GM21786 (cell line): ENCODE results near the gene SPON1.
"Not testable (repeated sequence)": the region's sequence is repeated elsewhere in the genome, so short reads cannot be mapped to it uniquely, and the experiment has no call there.

Experiments used
- ATAC-seq: cut with Tn5 transposase; IDR thresholded peaks from one replicate; pipeline ENCODE4 v1.9.1; 2021; ENCODE audit not compliant: unreplicated experiment

Gene SPON1

DNA sequence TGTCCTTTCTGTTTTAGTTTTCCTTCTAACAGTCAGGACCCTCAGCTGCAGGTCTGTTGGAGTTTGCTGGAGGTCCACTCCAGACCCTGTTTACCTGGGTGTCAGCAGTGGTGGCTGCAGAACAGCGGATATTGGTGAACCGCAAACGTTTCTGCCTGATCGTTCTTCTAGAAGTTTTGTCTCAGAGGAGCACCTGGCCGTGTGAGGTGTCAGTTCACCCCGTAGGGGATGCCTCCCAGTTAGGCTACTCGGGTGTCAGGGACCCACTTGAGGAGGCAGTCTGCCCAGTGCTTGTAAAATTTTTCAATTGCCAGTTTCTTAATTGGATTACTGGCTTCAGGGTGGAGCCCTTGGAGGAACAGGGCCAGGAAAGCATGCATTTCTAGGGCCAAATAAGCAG, 211.2 kb downstream of the SPON1 start:
- not testable (repeated sequence) for ATAC-seq

GRCh38 chr11:14179116-14179820, 216.7 kb downstream of the SPON1 start:
- no peak for ATAC-seq

GRCh38 chr11:14181121-14181520, 218.6 kb downstream of the SPON1 start:
- ATAC-seq = no peak

- no peak for ATAC-seq
These were observed 220.4 kb downstream of the SPON1 start for GRCh38 chr11:14182833-14183364.

GRCh38 chr11:14184028-14184940, 221.8 kb downstream of the SPON1 start:
- ATAC-seq = no peak

DNA sequence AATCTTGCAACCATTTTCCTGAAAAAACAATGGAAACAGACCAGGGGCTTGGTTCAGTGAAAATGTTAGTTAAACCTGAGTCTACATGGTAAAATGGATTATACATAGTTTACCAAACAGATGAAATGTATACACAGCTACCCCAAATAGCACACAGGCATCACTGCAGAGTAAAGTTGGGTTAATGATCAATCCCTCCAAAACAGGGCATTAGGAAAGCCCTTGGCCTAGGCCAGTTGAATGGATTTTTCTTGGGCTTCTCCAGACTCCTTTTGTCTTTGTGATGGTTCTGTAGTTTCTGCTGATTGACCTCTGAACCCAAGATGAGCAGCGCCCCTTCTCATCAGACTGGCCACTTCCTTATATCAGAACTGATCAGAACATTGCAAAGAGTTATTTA, 222.9 kb downstream of the SPON1 start:
- no peak for ATAC-seq

DNA sequence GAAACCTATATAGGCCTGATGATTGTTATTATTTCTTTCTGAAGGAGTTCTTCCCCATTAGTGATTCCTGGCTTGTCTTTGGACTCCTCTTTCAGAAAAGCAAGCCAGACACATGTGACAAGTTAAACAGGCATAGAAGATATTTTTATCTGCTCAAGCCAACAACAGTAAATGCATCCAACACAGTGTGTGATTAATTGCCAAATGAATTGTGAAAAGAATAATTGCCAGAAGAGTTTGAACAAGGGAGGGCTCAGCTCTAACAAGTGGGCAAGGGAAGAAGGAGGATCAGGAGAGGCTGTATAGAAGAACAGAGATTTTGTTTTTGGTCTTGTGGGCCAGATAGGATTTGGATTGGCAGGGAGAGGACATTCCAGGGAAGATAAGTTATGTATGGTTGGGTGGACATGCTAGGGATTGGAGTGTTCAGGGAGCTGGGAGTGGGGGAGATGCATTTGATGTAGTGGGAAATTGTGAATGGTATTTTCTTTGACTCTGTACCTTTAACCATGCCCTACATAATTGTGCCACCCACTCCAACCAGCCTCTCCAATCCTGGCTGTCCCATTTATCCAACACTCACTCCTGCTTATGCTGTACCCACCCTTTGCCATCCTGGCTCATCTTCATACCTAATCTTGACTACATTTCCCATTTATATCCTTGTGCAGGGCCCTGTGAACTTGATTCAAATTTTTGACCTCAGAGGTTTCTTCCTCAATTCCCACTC, 223.7 kb downstream of the SPON1 start:
- ATAC-seq = no peak

DNA sequence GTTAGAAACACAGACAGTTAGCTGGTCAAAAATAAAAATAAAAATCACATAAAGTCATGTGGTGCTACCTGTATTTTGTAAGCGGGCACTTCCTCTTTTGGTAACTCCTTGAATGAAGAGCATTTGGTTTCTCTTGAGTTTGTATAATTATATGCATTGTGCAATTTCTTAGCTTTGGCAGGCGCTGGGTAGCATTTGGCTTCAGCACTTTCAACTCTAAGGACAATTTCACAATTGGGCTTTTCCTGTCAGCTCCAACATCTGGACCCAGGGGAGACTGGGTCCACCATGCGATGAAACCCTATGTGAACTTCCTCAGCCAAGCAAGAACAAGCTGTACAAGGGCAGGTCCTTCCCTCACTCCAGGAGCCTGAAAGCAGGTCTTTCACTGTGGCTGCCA, 227.4 kb downstream of the SPON1 start:
- no peak for ATAC-seq

GRCh38 chr11:14190992-14191778, 228.7 kb downstream of the SPON1 start:
- ATAC-seq = no peak

GRCh38 chr11:14193644-14194043, 231.1 kb downstream of the SPON1 start:
- no peak for ATAC-seq

DNA sequence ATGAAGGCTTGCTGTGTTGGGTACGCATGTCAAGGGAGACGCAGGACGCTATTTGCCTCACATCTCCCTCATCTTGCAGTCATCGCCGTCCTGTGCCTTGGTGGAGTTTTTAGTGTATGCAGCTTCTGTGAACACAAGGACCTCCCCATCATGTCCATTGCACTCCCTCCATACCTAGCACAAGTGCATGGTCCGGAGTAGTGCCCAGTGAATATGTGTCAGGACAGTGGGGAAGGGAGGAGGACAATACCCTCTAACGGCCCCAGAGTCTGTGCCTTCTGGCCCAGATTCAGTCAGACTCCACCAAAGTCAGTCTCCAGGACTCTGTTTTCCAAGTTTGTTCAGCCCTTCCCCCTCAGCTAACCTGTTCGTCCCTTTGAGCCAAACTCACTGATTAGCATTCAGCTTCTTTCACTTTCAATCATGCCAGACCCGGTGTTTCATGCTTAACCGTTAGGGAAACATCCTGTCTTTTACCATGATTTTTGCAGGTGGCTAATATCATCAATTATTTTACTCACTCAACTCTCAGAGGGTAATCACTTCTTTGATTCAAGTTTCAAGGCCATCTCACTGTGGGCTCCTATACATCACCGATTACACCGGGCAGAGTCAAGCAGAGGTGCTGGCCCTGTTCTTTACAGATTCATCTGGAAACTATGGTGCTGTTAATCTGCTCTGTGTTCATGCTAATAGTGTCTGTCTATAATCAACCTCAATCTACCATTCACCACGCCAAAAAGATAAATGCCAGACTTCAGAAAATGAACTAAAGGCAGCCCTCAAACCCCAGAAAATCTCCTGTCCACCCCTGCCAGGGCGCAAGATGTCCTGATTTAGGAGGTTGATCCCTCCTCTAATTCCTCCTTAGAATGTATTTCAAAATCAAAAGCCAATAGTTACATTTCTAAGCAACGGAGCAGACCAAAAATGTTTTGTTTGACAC, 240.0 kb downstream of the SPON1 start:
- peak; percentile 71 for ATAC-seq

GRCh38 chr11:14203321-14203720, 240.8 kb downstream of the SPON1 start:
- no peak for ATAC-seq

DNA sequence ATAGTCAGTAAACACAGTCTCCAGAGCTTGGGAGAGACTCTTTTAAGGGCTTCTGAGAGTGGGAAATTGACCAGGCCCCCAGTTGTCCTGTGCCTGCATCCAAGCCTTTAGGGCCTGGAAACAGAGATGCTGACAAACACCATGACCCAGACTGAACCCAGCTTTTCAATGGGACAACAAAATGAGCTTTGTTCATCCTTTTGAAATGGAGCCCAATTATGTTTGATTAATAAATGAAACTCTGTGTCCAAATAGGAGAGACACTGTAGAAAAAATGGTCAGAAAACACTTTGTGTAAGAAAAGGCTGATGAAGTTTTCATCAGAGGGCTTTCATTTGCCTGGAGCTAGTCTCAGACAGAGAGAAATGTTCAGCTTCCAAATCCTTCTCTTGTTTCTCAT, 250.5 kb downstream of the SPON1 start:
- no peak for ATAC-seq

GRCh38 chr11:14218728-14219127, 256.2 kb downstream of the SPON1 start:
- no peak for ATAC-seq

DNA sequence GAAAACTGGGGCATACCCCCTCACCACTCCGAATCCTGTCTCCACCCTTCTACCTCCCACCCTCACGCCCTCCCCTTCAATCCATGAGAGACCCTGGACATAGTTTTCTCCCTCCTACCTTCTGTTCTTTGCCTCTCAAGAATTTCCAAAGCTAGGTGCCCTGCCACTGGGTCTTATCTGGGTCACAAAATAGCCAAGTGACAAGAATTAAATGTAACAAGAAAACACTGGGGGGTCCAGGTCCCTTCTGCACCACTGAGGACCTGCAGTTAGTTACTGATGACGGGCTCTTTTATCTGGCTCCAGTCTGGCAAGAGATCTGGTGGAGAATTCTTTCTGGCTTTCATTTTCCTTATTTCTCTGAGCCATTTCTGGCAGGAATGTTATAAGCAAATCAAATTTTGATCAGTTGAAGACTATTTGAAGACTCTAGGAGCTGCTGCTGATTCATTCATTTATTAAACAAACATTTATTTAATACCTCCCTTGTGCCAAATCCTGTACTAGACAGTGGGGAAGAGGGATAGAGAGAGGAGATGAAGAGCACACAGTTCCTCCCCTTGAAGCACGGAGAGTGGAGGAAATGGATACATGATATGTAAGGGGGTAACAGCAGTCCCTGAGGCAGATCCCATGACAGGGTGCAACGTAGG, 261.2 kb downstream of the SPON1 start:
- no peak for ATAC-seq

- no peak for ATAC-seq
These were observed 261.9 kb downstream of the SPON1 start for GRCh38 chr11:14224395-14224794.

DNA sequence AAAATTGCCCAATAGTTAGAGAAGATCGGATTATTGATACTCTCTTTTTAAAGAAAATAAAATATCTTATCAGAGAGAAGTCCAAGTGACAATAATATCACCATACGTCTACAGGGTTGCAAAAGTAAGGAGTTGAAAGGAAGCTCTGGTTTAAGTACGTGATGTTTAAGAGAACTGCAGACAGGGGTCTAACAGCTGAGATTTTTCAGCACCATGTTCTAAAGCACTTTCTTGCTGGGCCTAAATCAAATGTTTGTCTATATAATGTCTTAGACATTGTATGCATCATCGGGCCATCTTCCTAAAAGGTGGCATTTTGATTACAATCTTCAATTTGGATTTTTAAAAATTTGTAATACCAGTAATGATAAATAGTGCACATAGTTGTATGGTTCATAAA, 263.1 kb downstream of the SPON1 start:
- ATAC-seq = no peak

GRCh38 chr11:14228356-14228755, 265.8 kb downstream of the SPON1 start:
- ATAC-seq = no peak

DNA sequence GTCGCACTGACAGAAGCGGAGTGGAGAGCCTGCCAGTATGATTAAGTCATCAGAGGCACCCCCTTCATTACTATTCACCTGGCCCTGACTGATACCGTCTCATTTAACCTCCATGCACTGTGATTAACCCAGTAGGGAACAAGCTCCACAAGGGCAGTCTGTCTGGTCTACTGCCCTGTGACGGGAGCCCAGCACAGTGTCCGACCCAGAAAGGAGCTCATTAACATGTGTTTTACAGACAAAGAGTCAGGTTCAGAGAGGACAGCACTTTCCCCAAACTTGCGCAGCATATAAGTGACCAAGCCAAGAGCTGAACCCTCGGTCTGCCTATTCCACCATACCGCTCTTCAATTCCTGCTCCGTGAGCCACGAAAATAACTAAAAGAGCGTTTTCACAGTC, 266.9 kb downstream of the SPON1 start:
- no peak for ATAC-seq
